ENCODE measurements around the gene MRTFB. TPM values are rescaled to one million over a fixed set of nuclear protein-coding genes. Genes with fewer than 3 reads are reported as not detected.

The MRTFB gene
- total RNA-seq, 2 donors from 2014 or later: 41.0 to 42.0 TPM

- peak; percentile 19 for DNase-seq (ENCODE audit: low spot score)
- intact Hi-C loops (cut with DNase I): no loop called here
Measured at GRCh38 chr16:14289692-14290340, 218.7 kb downstream of the MRTFB start.

- peak; percentile 6 for DNase-seq (ENCODE audit: low spot score)
Measured at GRCh38 chr16:14291286-14291685, 220.2 kb downstream of the MRTFB start.

GRCh38 chr16:14292051-14292825 is 221.1 kb downstream of the MRTFB start:
- intact Hi-C loops (cut with DNase I): no loop called here

More at GRCh38 chr16:14291286-14291685, 220.2 kb downstream of the MRTFB start:
- intact Hi-C loops (cut with DNase I): no loop called here

GRCh38 chr16:14296663-14297062 is 225.5 kb downstream of the MRTFB start:
- intact Hi-C loops (cut with DNase I): no loop called here
- no peak for DNase-seq (ENCODE audit: low spot score)

More at GRCh38 chr16:14292051-14292825, 221.1 kb downstream of the MRTFB start:
- peak; percentile 53 for DNase-seq (ENCODE audit: low spot score)

- intact Hi-C loops (cut with DNase I): no loop called here
- peak; percentile 69 for DNase-seq (ENCODE audit: low spot score)
Measured at GRCh38 chr16:14298374-14299122, 227.4 kb downstream of the MRTFB start.

- DNase-seq (ENCODE audit: low spot score): peak; percentile 88
- intact Hi-C loops (cut with DNase I): loop anchor here (5.0 to 10.0 kb wide), 2 partner anchors 224 to 227 kb away; no protein-coding TSS in a partner anchor
Measured at GRCh38 chr16:14300705-14301168, 229.6 kb downstream of the MRTFB start.

GRCh38 chr16:14301169-14302030 is 230.3 kb downstream of the MRTFB start:
- intact Hi-C loops (cut with DNase I): loop anchor here (5.0 to 10.0 kb wide), 2 partner anchors 223 to 226 kb away; no protein-coding TSS in a partner anchor
- DNase-seq (ENCODE audit: low spot score): no peak

- DNase-seq (ENCODE audit: low spot score): peak; percentile 86
- intact Hi-C loops (cut with DNase I): loop anchor here (5.0 to 10.0 kb wide), 2 partner anchors 223 to 225 kb away; no protein-coding TSS in a partner anchor
Measured at GRCh38 chr16:14302031-14302398, 230.9 kb downstream of the MRTFB start.

GRCh38 chr16:14302399-14303181 is 231.5 kb downstream of the MRTFB start:
- DNase-seq (ENCODE audit: low spot score): no peak
- intact Hi-C loops (cut with DNase I): loop anchor here (5.0 to 10.0 kb wide), 2 partner anchors 222 to 225 kb away; no protein-coding TSS in a partner anchor

- no peak for DNase-seq (ENCODE audit: low spot score)
- intact Hi-C loops (cut with DNase I): loop anchor here (5.0 to 10.0 kb wide), 2 partner anchors 222 to 224 kb away; no protein-coding TSS in a partner anchor
Measured at GRCh38 chr16:14303182-14303618, 232.1 kb downstream of the MRTFB start.

- intact Hi-C loops (cut with DNase I): loop anchor here (5.0 to 10.0 kb wide), 2 partner anchors 221 to 223 kb away; no protein-coding TSS in a partner anchor
- DNase-seq (ENCODE audit: low spot score): no peak
Measured at GRCh38 chr16:14303639-14304394, 232.7 kb downstream of the MRTFB start.

GRCh38 chr16:14304891-14305460 is 233.9 kb downstream of the MRTFB start:
- no peak for DNase-seq (ENCODE audit: low spot score)
- intact Hi-C loops (cut with DNase I): loop anchor here (5.0 to 10.0 kb wide), 2 partner anchors 220 to 222 kb away; no protein-coding TSS in a partner anchor

- DNase-seq (ENCODE audit: low spot score): no peak
- intact Hi-C loops (cut with DNase I): loop anchor here in 1 of 2 donors (10.0 kb wide), 1 partner anchor 218 kb away; no protein-coding TSS in a partner anchor
Measured at GRCh38 chr16:14306485-14307058, 235.5 kb downstream of the MRTFB start.

- no peak for DNase-seq (ENCODE audit: low spot score)
- intact Hi-C loops (cut with DNase I): loop anchor here in 1 of 2 donors (10.0 kb wide), 1 partner anchor 218 kb away; no protein-coding TSS in a partner anchor
Measured at GRCh38 chr16:14307059-14307526, 236.0 kb downstream of the MRTFB start.

GRCh38 chr16:14307527-14308367 is 236.6 kb downstream of the MRTFB start:
- intact Hi-C loops (cut with DNase I): loop anchor here in 1 of 2 donors (10.0 kb wide), 1 partner anchor 217 kb away; no protein-coding TSS in a partner anchor
- no peak for DNase-seq (ENCODE audit: low spot score)

All from posterior vena cava (tissue), 2 donors.